ENCODE data around the gene LETM1.

The LETM1 gene

DNA sequence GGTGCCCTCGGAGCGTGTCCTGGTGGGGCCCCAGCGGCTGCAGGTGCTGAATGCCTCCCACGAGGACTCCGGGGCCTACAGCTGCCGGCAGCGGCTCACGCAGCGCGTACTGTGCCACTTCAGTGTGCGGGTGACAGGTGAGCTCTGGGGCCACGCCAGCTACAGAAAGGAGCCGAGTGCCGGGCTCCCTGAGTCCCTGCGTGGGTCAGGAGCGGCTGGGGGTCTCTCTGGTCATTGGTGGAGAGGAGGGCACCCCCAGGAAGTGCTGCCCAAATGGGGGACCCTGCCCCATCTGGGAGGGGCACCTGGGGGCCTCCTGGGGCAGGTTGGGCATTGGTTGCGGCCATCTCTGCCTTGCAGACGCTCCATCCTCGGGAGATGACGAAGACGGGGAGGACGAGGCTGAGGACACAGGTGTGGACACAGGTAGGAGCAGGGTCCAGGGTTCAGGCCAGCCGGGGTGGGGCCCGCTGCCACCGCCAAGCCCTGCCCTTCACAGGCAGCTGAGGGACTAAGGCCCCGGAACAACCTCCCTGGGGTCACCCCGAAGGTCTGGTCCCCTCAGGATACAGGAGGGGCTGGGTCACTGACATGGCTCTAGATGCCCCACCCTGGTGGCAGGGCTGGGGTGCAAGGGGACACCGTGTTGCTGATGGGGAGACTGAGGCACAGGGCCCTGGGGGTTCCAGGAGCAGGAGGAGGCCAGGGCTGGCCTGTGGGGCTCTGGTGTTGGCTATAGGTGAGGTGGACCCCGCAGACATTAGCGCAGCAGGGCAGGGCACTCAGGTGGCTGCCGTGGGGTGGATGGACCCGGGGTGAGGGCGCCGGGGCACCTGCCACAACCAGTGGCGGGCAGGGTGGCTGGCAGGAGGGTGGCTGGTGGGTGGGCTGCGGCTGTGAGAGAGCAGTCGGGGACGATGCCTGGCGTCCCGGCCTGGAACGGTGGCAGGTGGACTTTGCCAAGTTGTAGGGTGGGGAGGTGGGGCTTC, 56.3 kb downstream of the LETM1 start:
- H3K36me3 ChIP-seq (ENCODE audit: control insufficient read depth, insufficient read depth, low read length): no peaks in the 10 kb centered on the region
- TF ChIP-seq, protein P1, sequence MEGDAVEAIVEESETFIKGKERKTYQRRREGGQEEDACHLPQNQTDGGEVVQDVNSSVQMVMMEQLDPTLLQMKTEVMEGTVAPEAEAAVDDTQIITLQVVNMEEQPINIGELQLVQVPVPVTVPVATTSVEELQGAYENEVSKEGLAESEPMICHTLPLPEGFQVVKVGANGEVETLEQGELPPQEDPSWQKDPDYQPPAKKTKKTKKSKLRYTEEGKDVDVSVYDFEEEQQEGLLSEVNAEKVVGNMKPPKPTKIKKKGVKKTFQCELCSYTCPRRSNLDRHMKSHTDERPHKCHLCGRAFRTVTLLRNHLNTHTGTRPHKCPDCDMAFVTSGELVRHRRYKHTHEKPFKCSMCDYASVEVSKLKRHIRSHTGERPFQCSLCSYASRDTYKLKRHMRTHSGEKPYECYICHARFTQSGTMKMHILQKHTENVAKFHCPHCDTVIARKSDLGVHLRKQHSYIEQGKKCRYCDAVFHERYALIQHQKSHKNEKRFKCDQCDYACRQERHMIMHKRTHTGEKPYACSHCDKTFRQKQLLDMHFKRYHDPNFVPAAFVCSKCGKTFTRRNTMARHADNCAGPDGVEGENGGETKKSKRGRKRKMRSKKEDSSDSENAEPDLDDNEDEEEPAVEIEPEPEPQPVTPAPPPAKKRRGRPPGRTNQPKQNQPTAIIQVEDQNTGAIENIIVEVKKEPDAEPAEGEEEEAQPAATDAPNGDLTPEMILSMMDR (IDR thresholded peaks at IDR 0.05; ENCODE audit: insufficient read depth, low read length, poor library complexity, severe bottlenecking): no peak
- H3K4me3 ChIP-seq (replicated peaks; ENCODE audit: low read depth, low read length): no peak overlapping the region
- H3K27me3 ChIP-seq (replicated peaks; ENCODE audit: control insufficient read depth, insufficient read depth, low read length): peaks cover 2% of the 10 kb centered on the region; the same call in 1 of the 2 replicates
- no peak for DNase-seq (ENCODE audit: extremely low read depth, insufficient read length)

DNA sequence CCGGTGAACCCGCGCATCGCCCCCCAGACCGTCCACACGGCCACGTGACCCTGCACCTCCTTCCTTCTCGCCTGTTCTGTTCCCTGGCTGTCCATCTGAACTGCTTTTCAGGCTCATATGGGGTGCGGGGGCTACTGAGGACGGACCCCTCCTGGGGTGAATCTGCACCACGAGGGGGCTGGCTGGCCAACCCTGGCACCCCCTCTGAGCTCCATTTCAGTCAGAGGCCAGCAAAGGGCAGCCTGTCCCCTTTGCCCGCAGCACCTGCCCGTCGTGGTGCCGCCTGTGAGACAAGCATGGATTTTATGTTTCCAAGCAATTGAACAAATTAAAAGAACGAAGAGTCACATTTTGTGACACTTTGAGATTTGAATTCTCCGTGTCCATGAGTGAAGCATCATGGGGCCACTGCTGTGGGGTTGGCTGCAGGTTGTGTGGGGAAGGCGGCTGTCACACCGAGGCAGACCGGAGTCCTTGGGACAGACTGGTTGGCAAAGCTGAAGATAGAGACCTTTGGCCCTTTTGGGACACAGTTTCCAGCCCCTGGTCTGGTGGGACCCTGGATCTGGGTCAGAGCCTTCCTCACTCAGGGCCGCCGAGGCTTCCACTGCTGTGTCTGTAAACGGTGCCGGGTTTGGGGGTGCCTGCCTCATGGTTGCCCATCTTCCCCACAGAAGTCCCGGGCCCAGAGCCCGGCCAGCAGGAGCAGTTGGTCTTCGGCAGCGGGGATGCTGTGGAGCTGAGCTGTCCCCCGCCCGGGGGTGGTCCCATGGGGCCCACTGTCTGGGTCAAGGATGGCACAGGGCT, 57.2 kb downstream of the LETM1 start:
- peaks cover 2% of the 10 kb centered on the region; the same call in 1 of the 2 replicates for H3K27me3 ChIP-seq (replicated peaks; ENCODE audit: control insufficient read depth, insufficient read depth, low read length)
- H3K36me3 ChIP-seq (ENCODE audit: control insufficient read depth, insufficient read depth, low read length): no peaks in the 10 kb centered on the region
- H3K4me3 ChIP-seq (replicated peaks; ENCODE audit: low read depth, low read length): no peak overlapping the region
- DNase-seq (ENCODE audit: extremely low read depth, insufficient read length): no peak
- TF ChIP-seq, protein P1 (IDR thresholded peaks at IDR 0.05; ENCODE audit: insufficient read depth, low read length, poor library complexity, severe bottlenecking): no peak

DNA sequence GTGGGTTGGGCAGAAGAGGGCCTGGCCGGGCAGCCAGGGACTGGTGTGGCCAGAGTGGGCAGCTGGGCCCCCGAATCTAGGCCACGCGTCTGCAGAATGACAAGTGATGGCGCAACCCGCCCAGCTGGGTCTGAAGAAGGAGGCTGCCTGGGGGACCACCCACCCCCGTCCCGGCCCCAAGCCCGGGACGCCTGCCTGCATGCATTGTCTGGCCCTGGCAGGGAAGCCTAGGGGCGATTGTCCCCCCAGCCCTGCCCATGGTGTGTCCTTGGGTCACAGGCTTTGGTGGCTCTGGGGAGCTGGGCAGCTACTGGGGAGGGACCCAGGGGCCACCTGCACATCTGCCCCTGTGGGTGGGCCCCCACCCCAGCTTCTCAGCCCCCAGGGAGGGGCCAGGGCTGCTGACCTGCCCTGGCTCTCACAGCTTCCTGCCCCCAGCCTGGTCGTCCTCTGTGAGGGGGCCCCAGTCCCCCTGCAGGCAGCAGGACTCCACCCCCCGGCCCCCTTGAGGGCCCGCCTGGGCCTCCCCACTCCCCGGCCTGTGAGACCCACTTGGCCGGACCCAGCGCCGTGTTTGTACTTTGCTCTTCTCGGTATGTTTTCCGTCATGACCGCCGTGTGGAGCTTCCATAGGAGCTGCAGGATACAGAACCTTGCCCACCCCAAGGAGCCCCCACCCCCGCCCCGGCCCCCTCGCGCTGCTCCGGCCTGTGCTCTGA, 57.9 kb downstream of the LETM1 start:
- Histone ChIP-seq H3K36me3 (ENCODE audit: control insufficient read depth, insufficient read depth, low read length) (no peaks in the 10 kb centered on the region), H3K27me3 (replicated peaks; ENCODE audit: control insufficient read depth, insufficient read depth, low read length) (peaks cover 2% of the 10 kb centered on the region; the same call in 1 of the 2 replicates), H3K4me3 (replicated peaks; ENCODE audit: low read depth, low read length) (no peak overlapping the region)
- no peak for DNase-seq (ENCODE audit: extremely low read depth, insufficient read length)
- TF ChIP-seq, protein P1 (IDR thresholded peaks at IDR 0.05; ENCODE audit: insufficient read depth, low read length, poor library complexity, severe bottlenecking): no peak

DNA sequence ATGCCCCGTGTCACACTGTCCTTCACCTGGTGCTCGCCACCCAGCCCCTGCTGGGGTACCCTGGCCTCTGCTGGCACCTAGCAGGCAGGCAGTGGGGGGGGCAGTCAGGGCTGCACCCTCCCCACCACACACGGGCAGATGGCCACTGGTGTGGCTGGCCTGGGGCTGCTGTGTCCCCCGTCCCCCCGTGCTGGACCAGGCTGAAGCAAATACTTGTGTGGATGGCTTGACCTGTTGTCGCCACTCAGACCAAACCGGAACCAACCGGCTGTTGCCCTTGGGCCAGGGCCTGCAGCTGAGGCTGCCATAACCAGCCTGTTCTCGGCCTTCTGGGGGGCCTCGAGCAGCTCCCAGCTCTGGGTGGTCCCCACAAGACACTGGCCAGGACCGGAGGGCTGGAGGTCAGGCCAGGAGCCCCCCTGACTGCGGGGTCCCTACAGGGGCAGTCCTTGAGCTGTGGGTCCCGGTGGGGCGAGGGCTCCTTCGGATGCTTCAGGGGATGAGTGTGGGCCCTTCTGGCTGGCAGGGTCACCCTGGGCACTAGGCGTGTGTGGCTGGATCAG, 58.6 kb downstream of the LETM1 start:
- TF ChIP-seq, protein P1 (IDR thresholded peaks at IDR 0.05; ENCODE audit: insufficient read depth, low read length, poor library complexity, severe bottlenecking): no peak
- Histone ChIP-seq H3K36me3 (ENCODE audit: control insufficient read depth, insufficient read depth, low read length) (no peaks in the 10 kb centered on the region), H3K27me3 (replicated peaks; ENCODE audit: control insufficient read depth, insufficient read depth, low read length) (peaks cover 2% of the 10 kb centered on the region; the same call in 1 of the 2 replicates), H3K4me3 (replicated peaks; ENCODE audit: low read depth, low read length) (no peak overlapping the region)
- DNase-seq (ENCODE audit: extremely low read depth, insufficient read length): no peak

Measured in GM06990 (cell line).